Measurements from ENCODE around the gene CTNNA3. TPM values are rescaled to one million over a fixed set of nuclear protein-coding genes. Genes with fewer than 3 reads are reported as not detected.
"Not testable (repeated sequence)": the region's sequence is repeated elsewhere in the genome, so short reads cannot be mapped to it uniquely, and the experiment has no call there.

Gene CTNNA3
- total RNA-seq, 1 experiment from 2014 or later, result not detected

DNA sequence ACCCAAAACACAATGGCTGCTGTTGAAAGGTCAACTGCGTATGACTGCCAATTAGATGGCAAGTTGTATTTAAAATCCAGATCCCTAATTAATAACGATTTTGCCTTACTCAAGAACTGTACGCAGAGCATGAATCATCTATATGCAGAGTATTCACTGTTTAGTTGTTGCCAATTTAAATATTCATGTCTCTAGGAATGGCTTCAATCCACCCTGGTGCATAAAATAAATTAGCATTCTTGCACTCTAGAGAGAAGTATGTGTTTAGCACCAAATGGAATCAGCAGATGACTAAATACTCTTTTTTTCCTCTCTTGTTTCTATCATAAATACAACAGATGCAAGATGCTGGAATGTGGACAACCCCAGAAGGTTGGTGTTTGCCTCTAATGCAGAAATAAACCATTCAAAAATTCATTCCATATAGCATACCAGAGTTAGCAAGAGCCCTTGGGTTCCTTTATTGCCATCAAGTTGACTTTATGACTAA is 449.9 kb downstream of the CTNNA3 start:
- DNase-seq (ENCODE audit: low spot score), result no peak

- no peak for DNase-seq (ENCODE audit: low spot score)
Observed at GRCh38 chr10:67242528-67242927, 453.5 kb downstream of the CTNNA3 start.

DNA sequence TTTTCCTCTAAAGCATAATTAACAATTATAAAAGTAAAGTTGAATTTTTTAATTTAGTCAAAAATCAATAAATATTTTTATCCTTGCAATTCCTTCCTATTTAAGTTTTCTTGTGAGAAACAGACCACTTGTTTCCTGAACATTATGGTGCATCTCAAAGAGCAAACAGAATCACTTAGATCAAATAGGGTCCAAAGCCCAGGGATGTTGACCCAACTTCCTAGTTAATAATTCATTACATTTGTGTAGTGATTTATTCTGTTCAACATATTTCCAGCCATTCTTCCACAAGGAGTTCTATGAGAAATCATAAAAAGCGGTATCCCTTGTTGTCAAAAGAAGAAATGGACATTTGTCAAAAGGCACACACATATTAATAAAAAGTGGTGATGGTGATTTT is 454.5 kb downstream of the CTNNA3 start:
- no peak for DNase-seq (ENCODE audit: low spot score)

- no peak for DNase-seq (ENCODE audit: low spot score)
Observed at GRCh38 chr10:67239864-67240497, 456.0 kb downstream of the CTNNA3 start.

DNA sequence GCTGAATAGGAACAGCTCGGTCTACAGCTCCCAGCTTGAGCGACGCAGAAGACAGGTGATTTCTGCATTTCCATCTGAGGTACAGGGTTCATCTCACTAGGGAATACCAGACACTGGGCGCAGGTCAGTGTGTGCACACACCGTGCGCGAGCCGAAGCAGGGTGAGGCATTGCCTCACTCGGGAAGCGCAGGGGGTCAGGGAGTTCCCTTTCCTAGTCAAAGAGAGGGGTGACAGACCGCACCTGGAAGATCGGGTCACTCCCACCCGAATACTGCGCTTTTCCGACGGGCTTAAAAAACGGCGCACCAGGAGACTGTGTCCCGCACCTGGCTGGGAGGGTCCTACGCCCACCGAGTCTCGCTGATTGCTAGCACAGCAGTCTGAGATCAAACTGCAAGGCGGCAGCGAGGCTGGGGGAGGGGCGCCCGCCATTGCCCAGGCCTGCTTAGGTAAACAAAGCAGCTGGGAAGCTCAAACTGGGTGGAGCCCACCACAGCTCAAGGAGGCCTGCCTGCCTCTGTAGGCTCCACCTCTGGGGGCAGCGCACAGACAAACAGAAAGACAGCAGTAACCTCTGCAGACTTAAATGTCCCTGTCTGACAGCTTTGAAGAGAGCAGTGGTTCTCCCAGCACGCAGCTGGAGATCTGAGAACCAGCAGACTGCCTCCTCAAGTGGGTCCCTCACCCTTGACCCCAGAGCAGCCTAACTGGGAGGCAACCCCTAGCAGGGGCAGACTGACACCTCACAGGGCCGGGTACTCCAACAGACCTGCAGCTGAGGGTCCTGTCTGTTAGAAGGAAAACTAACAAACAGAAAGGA is 465.1 kb downstream of the CTNNA3 start:
- not testable (repeated sequence) for DNase-seq (ENCODE audit: low spot score)

DNA sequence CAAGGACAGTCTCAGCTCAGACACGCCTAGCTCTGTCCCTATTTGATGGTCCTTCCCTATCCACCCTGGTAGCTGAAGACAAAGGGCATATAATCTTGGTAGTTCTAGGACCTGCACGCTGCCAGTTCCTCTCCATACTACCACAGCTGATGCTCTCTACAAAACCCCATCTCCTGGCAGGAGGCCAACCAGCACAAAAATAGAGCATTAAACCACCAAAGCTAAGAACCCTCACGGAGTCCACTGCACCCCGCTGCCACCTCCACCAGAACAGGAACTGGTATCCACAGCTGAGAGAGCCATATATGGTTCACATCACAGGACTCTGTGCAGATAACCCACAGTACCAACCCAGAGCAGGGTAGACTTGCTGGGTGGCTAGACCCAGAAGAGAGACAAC is 470.8 kb downstream of the CTNNA3 start:
- DNase-seq (ENCODE audit: low spot score), result no peak

DNA sequence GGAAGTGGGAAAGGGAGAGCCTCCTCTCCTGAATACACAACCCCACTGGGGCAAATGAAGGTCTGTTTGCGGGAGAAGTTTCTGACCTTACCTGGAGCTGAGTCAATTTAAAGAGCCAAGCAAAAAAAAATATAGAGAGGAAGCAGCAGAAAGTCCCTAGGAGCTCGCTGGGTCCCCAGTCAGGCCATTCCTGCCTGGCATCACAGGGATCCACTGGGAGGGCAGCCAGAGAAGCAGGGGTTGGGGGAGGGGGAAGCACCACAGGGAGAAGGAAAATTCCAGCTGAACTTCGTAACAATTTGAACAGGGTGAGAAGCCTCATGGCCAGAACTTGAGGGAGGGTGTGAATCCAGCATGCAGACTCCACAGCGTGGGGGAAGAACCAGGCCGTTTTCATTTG is 471.4 kb downstream of the CTNNA3 start:
- DNase-seq (ENCODE audit: low spot score), result no peak

DNA sequence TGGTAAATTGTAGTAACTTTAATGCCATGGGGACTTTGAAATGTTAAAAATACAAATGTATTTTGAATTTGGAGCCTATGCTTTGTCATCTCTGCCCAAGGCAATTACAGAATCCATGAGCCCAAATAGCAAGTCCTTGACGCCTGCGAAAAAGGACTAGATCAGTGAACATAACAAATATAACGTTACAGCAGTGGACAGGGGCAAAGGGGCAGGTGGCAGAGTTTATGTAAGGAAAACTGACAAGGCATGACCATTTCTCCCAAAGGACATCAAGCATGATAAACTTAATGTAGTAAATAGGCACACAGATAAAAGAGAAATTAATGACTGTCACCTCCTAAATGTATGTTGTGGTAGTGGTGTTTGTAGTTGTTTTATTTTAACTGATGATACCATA is 473.1 kb downstream of the CTNNA3 start:
- no peak for DNase-seq (ENCODE audit: low spot score)

- DNase-seq (ENCODE audit: low spot score), result no peak
Observed at GRCh38 chr10:67221939-67222494, 474.0 kb downstream of the CTNNA3 start.

DNA sequence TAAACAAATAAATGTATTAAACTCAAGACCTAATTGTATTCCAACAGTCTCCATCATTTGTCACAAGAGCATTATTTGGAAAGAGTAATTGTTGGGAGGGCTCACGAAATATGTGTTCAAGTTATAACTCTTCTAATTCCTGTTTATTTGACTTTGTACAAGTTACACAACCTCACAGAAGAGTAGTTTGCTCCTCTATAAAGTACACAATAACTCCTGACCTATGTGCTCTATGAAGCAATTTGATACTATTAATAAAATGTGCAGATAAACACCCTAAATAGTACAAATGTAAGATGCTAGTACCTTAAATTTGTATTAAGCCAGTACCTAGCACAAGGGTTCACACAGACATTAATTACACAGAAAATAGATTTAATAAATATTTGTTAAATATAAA is 484.3 kb downstream of the CTNNA3 start:
- DNase-seq (ENCODE audit: low spot score), result no peak

- DNase-seq (ENCODE audit: low spot score), result not testable (repeated sequence)
Observed at GRCh38 chr10:67207923-67208322, 488.1 kb downstream of the CTNNA3 start.

DNA sequence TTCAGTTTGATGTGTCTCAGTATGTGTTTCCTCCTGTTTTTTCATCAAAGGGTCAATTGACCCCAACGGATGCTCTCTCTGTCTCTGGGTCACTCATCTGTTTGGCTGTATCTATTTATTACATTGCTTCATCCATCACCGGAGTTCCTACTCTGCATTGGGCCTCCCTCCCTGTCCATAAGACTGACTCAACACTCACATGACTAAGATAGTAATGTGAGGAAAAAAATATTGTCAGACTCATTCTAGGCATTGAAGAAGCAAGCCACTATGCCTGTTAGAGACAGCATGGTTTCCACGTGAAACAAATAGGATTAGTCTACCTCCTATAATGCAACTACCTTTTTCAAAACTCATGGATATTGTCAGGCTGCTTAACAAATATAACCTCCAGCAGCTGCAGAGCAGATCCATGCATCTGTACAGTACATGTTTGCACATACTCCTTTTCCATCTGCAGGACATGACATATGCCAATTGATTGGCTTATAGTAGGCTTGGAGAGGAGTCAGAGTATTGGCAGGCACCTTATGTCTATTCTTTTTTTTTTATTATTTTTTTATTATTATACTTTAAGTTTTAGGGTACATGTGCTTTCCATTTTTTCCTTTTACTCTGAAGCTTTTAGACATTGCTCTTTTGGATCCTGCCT is 495.0 kb downstream of the CTNNA3 start:
- DNase-seq (ENCODE audit: low spot score), result no peak

DNA sequence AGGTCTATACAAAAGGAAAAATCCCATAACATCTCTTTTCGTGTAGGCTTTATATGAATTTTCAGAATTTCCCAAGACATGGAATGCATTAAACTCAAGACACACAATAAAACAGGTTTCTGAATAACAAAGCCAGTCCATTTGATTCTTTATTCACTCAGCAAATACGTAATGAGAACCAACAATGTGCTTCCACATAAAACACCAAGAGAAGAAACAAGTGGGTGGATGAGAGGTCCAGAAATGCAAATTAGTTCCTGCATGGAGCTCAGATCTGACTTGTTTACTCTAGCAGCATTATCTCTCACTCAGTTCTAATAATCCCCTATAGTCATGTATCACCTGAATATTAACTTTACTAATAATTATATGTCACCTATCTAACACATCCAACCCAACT is 520.6 kb downstream of the CTNNA3 start:
- no peak for DNase-seq (ENCODE audit: low spot score)

GRCh38 chr10:67173787-67174186 is 522.2 kb downstream of the CTNNA3 start:
- DNase-seq (ENCODE audit: low spot score), result no peak

GRCh38 chr10:67171970-67172369 is 524.0 kb downstream of the CTNNA3 start:
- no peak for DNase-seq (ENCODE audit: low spot score)

DNA sequence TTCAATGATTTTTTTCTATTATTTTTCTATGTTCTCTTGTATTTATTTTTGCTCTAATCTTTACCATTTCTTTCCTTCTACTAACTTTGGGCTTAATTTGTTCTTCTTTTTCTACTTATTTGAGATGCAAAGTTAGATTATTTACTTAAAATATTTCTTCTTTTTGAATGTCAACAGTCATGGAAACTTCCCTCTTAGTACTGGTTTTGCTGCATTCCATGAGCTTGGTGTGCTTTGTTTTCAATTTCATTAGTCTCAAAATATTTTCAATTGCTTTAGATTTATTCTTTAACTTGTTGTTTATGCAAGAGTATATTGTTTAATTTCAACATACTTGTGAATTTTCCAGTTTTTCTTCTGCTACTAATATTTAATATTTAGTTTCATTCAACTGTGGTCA is 539.8 kb downstream of the CTNNA3 start:
- DNase-seq (ENCODE audit: low spot score), result no peak

DNA sequence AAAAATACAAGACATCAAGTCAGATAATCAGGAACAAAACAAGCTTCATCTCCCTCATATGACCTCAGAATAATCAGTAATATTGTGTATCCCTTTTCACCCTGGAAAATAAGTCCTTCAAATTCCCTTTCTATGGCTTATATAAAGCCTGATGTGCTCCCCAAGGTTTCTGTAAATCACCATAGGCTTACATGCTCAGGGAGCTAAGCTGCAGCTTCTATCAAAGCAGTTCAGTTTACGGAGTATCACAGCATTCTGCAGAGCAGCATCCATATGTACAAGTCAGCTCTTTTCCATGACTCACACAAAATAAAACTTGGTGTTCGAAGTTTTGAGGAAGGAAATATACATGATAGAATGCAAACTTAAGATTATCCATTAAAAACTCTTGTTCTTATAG is 544.5 kb downstream of the CTNNA3 start:
- DNase-seq (ENCODE audit: low spot score), result peak; percentile 3

DNA sequence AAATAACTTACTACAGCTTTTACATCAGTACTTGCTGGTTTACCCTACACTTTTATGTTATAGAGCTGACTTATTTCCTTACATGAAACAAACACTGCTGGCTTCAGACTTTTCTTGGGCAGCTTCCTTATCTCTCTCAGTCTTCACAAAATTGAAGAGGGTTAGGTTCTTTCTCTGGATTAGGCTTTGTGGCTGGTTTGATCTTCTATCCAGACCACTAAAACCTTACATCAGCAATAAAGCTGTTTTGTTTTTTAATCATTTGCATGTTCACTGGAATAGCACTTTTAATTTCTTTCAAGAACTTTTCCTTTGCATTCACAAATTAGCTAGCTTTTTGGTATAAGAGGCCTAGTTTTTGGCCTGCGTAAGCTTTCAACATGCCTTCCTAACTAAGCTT is 551.5 kb downstream of the CTNNA3 start:
- no peak for DNase-seq (ENCODE audit: low spot score)

GRCh38 chr10:67141300-67141699 is 554.7 kb downstream of the CTNNA3 start:
- DNase-seq (ENCODE audit: low spot score), result no peak

DNA sequence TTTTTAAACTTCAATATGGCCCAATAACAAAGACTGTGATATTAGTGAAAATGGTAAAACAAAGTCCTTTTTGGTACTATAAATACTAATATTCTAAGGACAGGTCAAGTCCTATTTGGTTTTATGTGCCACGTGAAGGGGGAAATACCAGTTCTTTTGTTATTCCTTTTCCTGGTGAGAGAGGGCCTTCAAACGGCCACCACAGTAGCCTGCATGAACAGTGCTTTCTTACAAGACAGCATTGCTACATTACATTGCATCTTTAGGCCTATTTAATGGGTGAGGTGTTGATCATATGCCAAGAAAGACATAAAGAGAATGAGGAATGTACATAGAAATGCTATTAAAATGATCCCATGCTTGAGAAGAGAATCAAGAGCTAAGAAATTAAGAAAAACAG is 555.4 kb downstream of the CTNNA3 start:
- no peak for DNase-seq (ENCODE audit: low spot score)

DNA sequence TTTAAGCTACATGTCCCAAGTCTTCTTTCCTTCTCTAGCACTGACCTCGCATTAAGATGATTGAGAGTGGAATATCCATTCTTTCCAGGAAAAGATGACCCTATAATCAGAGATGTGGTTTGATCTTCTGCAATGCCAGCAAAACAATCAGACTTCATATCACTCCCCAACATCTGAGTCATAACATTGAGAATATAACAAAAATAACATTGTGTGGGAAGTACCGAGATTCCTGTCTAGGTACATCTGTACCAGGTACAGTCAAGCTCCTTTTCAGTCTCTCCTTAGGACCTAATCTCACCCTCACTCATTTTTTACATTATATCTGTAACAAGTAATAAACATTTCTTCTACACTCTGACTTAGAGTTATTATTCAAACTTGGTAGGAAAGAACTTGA is 568.6 kb downstream of the CTNNA3 start:
- DNase-seq (ENCODE audit: low spot score), result no peak

- DNase-seq (ENCODE audit: low spot score), result no peak
Observed at GRCh38 chr10:67119651-67120050, 576.3 kb downstream of the CTNNA3 start.
